NCI-H1048 (cell line): ENCODE results near the gene USP36.
"Not testable (repeated sequence)": the region's sequence is repeated elsewhere in the genome, so short reads cannot be mapped to it uniquely, and the experiment has no call there.

Experiments
- DNase-seq: peaks from one replicate; lab custom pipeline; 2025; lab: John Stamatoyannopoulos, UW

Gene USP36

GRCh38 chr17:78791840-78792709 lies 48.5 kb downstream of the USP36 start:
- DNase-seq = no peak

DNA sequence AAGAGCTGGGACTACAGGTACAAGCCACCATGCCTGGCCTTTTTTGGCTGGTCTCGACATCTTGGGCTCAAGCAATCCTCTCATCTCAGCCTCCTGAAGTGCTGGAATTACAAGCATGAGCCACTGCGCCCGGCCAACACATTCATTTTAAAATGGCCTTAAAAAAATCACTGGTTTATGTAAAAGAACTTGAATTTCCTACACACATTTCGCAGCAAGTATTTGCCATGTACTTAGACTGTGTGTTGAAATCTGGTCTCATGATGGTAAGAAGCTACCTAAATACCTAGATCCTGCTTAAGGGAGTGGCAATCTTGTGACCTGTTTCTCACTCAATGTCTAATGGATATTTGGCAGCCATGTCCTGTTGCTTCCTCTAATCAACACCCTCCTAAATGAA lies 50.1 kb downstream of the USP36 start:
- DNase-seq = no peak

GRCh38 chr17:78789663-78790181 lies 50.9 kb downstream of the USP36 start:
- DNase-seq = no peak

DNA sequence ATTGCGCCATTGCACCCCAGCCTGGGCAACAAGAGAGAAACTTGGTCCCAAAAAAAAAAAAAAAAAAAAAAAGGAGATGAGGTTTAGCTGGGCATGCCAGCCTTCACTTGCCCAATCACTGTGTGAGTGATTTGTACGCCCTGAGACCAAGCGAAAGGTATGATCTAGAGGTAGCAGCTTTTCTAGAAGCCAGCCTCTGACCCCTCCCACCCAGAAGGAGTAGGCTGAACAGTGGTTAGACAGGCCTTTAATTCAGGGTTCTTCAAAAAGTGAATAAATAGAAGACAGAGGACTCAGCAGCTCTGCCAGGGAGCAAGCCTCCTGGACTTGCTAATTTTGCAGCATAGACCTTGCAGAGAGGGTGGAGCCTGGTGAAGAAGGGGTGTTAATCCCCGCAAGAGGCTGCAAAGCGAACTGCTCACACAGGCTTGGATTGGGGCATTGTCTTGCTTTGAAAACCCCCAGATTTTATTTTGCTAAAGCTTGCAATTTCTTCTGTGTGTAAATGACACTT lies 51.4 kb downstream of the USP36 start:
- DNase-seq = no peak

- no peak for DNase-seq
These were observed 52.2 kb downstream of the USP36 start for GRCh38 chr17:78788451-78788850.

DNA sequence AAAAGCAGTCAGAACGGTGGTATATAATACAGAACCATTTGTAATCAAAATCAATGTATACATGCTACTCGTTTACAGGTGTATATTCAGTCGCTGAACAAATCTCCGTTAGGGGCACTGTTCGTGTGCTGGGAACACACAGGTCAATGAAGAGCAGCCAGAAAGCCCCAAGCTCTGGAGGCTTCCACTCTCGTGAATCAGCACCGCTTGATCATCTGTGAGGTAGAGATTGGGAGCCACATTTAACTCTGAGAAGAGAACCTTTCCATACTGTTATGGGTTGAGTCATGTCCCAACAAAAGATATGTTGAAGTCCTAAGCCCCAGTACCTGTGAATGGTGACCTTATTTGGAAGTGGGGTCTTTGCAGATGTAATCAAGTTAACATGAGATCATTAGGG lies 53.2 kb downstream of the USP36 start:
- DNase-seq = no peak

DNA sequence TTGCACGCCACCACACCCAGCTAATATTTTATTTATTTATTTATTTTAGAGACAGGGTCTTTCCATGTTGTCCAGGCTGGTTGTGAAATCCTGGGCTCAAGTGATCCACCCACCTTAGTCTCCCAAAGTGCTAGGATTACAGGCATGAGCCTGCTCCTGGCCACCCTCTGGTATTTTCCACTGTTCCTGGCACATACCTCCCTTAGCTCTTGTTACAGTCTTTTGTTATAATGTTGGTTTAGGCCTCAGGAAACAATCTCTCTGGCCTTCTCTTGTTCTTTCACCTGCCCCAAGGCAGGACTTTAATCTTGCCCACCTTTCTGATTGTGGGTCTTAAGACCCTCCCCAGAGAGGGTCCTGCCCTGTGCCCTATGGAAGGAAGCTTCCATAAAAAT lies 55.0 kb downstream of the USP36 start:
- DNase-seq = no peak

- no peak for DNase-seq
These were observed 55.5 kb downstream of the USP36 start for GRCh38 chr17:78785011-78785662.

DNA sequence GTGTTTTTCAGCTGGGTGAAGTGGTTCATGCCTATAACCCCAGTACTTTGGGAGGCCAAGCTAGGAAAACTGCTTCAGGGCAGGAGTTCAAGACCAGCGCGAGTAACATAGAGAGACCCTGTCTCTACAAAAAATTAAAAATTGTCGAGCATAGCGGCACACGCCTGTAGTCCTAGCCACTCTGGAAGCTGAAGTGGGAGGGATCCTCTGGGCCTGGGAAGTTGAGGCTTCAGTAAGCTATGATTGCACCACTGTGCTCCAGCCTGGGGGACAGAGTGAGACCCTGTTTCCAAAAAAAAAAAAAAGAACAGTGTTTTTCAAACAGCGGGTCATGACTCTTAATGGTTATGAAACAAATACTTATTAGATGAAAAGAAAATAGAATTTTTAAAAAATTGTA lies 56.3 kb downstream of the USP36 start:
- DNase-seq = no peak

DNA sequence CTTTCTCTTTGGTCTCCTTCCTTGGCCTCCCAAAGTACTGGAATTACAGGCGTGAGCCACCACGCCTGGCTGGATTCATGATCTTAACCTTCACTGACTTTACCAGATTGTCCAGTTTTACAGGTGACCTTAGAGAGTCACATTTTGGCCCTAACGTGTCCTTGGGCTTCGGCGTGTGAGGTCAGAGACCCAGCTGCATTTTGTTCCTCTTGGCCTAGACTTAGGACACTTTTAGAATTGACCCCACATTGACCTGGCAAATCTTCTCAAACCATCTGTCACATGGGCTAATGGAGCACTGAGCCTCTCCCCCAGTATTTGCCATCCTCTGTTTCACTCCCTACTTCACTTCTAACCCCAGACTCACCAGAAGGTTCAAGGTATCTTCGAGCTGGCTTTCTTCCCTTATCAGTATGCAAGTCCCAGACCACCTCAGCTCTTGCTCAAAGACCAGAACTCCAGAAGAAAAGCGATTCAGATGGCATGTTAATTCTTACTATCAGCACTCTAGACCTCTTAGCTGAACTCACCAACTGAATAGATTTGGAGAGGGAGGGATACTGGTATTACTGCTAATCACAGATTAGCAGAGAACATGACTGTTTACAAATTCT lies 56.8 kb downstream of the USP36 start:
- no peak for DNase-seq

DNA sequence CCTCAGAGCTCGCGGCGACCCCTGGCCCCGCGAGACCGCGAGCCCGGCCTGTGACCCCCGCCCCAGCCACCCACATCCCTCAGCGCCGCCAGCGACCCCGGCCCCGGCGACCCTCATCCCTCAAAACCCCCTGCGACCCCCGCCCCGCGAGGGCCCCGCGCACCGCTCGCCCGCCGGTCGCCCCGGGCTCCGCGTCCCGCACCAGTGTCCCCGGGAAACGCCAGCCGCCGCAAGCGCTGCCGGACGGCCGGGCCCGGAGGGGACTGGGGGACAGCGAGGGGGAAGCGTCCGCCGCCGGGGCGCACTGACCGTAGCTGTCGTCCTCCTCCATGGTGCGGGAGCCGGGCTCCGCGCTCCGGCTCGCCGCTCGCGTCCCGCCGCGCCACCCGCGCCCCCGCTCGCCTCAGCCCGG lies 58.7 kb downstream of the USP36 start, which contains the start of gene CYTH1:
Gene CYTH1 (minus strand): TSS at position 381 of the 412 bp plus-strand sequence. CDS start 50 bp downstream, at position 331.
- no peak for DNase-seq

- no peak for DNase-seq
These were observed 59.3 kb downstream of the USP36 start for GRCh38 chr17:78781104-78781892.

GRCh38 chr17:78780335-78780734 lies 60.3 kb downstream of the USP36 start:
- DNase-seq = no peak

- DNase-seq = no peak
These were observed 60.8 kb downstream of the USP36 start for GRCh38 chr17:78779850-78780249.

GRCh38 chr17:78779286-78779651 lies 61.3 kb downstream of the USP36 start:
- DNase-seq = not testable (repeated sequence)

- no peak for DNase-seq
These were observed 62.7 kb downstream of the USP36 start for GRCh38 chr17:78777881-78778280.

DNA sequence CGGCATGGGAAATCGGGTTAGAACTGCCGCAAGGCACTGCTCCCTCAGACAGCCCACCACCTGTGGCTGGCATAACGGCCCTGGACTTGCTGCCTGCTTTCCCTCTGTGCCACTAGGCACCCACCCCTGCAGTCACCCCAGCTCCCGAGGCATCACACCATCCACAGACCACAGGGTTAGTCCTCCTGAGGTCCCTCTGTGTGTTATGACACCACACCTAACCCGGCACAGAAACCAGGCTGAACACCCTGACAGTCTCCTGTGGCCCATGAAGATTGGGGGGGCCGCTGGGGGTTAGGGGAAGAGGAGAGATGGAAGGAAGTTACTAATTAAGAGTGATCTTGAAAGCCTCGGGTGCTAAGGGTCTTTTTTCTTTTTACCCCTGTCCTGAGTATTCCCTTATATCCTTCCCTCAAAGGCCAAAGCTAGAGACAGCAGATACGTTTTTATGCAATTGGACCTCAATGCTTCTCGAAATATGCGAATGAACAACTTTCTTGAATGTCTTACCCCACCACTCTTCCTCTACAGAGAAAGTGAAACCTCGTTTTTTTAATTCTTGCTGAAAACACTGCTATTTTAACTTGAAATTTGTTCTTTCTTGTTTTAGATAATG lies 65.5 kb downstream of the USP36 start:
- no peak for DNase-seq

DNA sequence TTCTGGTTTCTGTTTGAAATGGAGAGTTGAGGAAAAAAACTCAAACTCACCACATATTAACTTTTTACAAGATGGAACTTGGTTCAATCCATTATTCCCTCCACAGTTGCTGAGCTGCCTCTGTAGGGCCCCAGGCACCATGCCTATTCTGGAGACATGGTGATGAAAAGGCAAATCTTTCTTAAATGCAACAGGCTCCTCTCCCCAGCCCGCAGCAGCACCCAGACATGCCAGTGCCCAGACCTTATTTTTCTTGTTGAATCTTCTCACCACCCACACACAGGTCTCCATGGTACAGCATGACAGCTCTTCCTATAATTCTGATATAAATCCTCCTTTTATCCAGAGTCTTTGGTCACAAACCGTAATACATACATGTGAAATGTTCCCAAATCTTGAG lies 66.2 kb downstream of the USP36 start:
- no peak for DNase-seq

GRCh38 chr17:78771758-78772382 lies 68.7 kb downstream of the USP36 start:
- DNase-seq = no peak

DNA sequence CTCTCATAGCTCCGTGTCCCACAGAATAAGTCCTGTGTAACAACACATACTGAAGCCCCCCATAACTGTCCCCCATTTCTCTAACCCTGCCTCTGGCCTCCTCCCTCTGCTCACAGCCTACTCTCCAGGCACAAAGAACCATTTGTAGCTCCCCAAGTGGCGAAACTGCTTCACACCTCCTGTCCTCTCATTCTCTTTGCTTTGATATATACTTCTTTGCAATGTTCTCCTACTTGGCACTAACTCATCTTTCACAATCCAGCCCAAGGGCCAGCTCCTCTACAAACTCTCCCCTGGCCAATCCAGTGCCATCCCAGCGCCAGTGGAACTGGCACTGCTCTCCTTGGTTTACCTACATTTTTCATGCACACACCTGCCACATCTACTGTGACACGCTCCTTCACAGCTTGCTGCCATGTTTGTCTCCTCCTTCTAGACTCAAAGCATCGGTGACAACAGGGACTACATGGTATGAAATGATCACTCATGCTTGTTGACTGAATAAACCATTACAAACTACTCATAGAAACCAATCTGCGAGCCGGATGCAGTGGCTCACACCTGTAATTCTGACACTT lies 71.3 kb downstream of the USP36 start:
- no peak for DNase-seq
